ENCODE measurements around the gene FITM2.
"Not testable (repeated sequence)": the region's sequence is repeated elsewhere in the genome, so short reads cannot be mapped to it uniquely, and the experiment has no call there.

The FITM2 gene

DNA sequence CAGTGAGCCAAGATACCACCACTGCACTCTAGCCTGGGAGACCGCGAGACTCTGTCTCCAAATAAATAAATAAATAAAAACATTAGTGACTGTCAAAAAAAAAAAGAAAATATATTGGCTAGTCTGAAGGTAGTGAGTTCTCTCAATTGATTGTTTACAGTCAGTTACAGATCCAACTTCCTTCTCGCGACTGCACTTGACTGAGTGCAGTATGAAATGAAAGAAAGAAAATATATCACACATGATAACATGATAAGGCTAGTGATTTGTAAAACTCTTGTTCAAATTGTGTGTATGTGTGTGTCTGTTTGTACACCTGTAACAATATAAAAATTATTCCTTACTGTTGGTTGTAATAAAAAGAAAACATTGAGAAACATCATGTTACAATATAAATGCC, 33.7 kb upstream of the FITM2 start:
- no peak for DNase-seq
- TF ChIP-seq POLR2A (IDR thresholded peaks at IDR 0.05; ENCODE audit: low read length) (no peak), GATA1 (IDR thresholded peaks at IDR 0.05; ENCODE audit: low read depth, low read length) (no peak)

- TF ChIP-seq GATA1 (IDR thresholded peaks at IDR 0.05; ENCODE audit: low read depth, low read length) (no peak), POLR2A (IDR thresholded peaks at IDR 0.05; ENCODE audit: low read length) (no peak)
- DNase-seq: no peak
Measured at GRCh38 chr20:44343162-44343675, 32.2 kb upstream of the FITM2 start.

DNA sequence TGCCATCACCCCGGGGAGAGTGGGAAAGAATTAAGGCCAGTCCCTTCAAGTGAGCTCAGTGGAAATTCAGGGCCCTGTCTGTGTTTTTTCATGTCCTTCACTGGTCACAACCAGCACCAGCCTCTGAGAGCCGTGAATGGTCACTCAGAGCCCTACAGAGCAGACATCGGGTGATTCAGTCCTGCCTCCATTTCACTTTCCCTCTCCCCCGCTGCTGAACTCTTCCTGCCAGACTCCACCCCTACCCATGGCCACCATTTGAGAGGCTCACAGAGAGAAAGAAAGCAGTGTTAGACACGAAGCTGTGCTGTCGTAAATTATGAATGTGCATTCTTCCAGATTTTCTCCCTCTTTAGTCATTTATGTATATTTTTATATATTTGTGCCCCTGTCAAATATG, 31.2 kb upstream of the FITM2 start:
- TF ChIP-seq GATA1 (IDR thresholded peaks at IDR 0.05; ENCODE audit: low read depth, low read length) (no peak), POLR2A (IDR thresholded peaks at IDR 0.05; ENCODE audit: low read length) (no peak)

GRCh38 chr20:44336725-44337380, 25.9 kb upstream of the FITM2 start, which contains the start of gene R3HDML:
Gene R3HDML, plus strand, starts transcription at chr20:44337043. Its CDS starts 115 bp downstream, at chr20:44337158.
- DNase-seq: no peak
- TF ChIP-seq POLR2A (IDR thresholded peaks at IDR 0.05; ENCODE audit: low read length) (no peak), GATA1 (IDR thresholded peaks at IDR 0.05; ENCODE audit: low read depth, low read length) (no peak)

More for the DNA sequence above, 31.2 kb upstream of the FITM2 start:
- DNase-seq: no peak

- no peak for TF ChIP-seq POLR2A (IDR thresholded peaks at IDR 0.05; ENCODE audit: low read length)
- TF ChIP-seq GATA1 (IDR thresholded peaks at IDR 0.05; ENCODE audit: low read depth, low read length): no peak
- no peak for DNase-seq
Measured at GRCh38 chr20:44336086-44336485, 25.1 kb upstream of the FITM2 start.

GRCh38 chr20:44335675-44336074, 24.7 kb upstream of the FITM2 start:
- no peak for TF ChIP-seq POLR2A (IDR thresholded peaks at IDR 0.05; ENCODE audit: low read length)
- no peak for TF ChIP-seq GATA1 (IDR thresholded peaks at IDR 0.05; ENCODE audit: low read depth, low read length)
- no peak for DNase-seq

DNA sequence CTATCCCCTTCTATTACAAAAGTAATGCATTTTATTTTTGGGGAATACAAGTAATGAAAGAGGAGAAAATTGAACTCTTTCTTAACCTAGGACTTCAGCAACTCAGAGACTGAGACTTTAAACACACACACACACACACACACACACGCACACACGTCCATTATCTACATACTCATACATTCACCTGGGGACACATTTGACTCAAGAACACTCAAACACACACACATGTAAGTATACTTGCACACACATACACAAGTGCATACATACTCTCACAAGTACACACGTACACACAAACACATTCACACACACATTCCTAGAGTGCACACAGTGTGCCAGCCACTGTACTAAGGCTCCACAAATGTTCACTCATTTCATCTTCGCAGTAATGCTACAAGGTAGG, 23.7 kb upstream of the FITM2 start:
- TF ChIP-seq POLR2A (IDR thresholded peaks at IDR 0.05; ENCODE audit: low read length) (no peak), GATA1 (IDR thresholded peaks at IDR 0.05; ENCODE audit: low read depth, low read length) (no peak)
- DNase-seq: no peak

DNA sequence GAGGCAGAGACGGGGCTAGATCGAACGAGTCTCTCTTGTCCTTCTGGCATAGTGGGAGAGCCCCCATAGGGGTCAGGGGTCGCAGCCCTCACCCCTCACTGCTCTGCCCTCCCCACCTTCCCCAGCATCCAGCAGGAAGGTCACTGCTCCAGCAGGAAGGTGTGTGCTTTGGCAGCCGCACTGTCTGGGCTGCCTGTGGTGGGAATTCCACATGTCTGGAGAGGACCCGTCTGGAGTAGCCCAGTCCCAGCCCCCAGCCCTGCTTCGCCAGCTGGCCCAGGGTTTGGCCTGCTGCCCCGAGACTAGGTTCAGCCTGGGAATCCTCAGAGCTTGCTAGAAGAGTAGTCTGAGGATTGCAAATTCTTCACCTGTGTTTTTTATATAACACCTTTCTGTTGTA, 23.3 kb upstream of the FITM2 start:
- no peak for TF ChIP-seq GATA1 (IDR thresholded peaks at IDR 0.05; ENCODE audit: low read depth, low read length)
- TF ChIP-seq POLR2A (IDR thresholded peaks at IDR 0.05; ENCODE audit: low read length): no peak

GRCh38 chr20:44331201-44331600, 20.2 kb upstream of the FITM2 start:
- TF ChIP-seq POLR2A (IDR thresholded peaks at IDR 0.05; ENCODE audit: low read length) (no peak), GATA1 (IDR thresholded peaks at IDR 0.05; ENCODE audit: low read depth, low read length) (no peak)
- DNase-seq: no peak

More for the DNA sequence above, 23.3 kb upstream of the FITM2 start:
- DNase-seq: no peak

DNA sequence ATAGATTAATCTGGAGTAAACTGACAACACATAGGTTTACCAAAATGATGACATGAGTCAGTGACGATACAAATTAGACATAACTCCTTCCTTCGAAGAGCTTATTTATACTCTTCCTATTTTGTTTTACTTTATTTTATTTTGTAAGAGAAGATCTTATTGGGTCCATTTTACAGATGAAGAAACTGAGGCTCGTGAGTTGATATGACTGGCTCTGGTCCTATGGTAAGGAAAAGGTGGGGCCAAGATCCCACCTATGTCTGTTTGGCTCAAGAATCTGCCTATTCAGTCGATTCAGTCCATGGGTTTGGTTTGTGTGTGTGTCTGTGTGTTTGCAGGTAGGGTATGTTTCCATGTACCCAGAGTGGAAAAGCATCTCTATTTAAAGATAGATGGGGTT, 17.4 kb upstream of the FITM2 start:
- TF ChIP-seq GATA1 (IDR thresholded peaks at IDR 0.05; ENCODE audit: low read depth, low read length) (no peak), POLR2A (IDR thresholded peaks at IDR 0.05; ENCODE audit: low read length) (no peak)

GRCh38 chr20:44327748-44328147, 16.7 kb upstream of the FITM2 start:
- DNase-seq: not testable (repeated sequence)

More for the DNA sequence above, 17.4 kb upstream of the FITM2 start:
- no peak for DNase-seq

GRCh38 chr20:44326391-44327159, 15.6 kb upstream of the FITM2 start:
- TF ChIP-seq POLR2A (IDR thresholded peaks at IDR 0.05; ENCODE audit: low read length): no peak
- TF ChIP-seq GATA1 (IDR thresholded peaks at IDR 0.05; ENCODE audit: low read depth, low read length): no peak
- DNase-seq: no peak

- DNase-seq: no peak
- no peak for TF ChIP-seq POLR2A (IDR thresholded peaks at IDR 0.05; ENCODE audit: low read length)
- no peak for TF ChIP-seq GATA1 (IDR thresholded peaks at IDR 0.05; ENCODE audit: low read depth, low read length)
Measured at GRCh38 chr20:44324343-44324742, 13.3 kb upstream of the FITM2 start.

- TF ChIP-seq POLR2A (IDR thresholded peaks at IDR 0.05; ENCODE audit: low read length) (no peak), GATA1 (IDR thresholded peaks at IDR 0.05; ENCODE audit: low read depth, low read length) (no peak)
- DNase-seq: no peak
Measured at GRCh38 chr20:44319839-44320422, 8.9 kb upstream of the FITM2 start.

Measured in erythroblast (primary cell).